OCI-LY7 (cell line): ENCODE data around the gene TNIK. TPM values are rescaled to one million over a fixed set of nuclear protein-coding genes. Genes with fewer than 3 reads are reported as not detected.

Source experiments
- BruUV-seq: library from RNA; stranded (reverse); fragments of 400-500 nt; replicated peaks from 2 replicates; lab custom pipeline; 2021; lab: Mats Ljungman, UMichigan
- CTCF ChIA-PET: fragments of 300-600 bp; sonication (Branson Sonifier 250); formaldehyde crosslinking; loops from one replicate; lab custom pipeline; 2022; ENCODE audit warnings: antibody characterized with exemption; ENCODE audit not compliant: unreplicated experiment; lab: Charles Lee
- POLR2A ChIA-PET: fragments of 300-600 bp; sonication (Branson Sonifier 250); formaldehyde crosslinking; loops from one replicate; lab custom pipeline; 2022; ENCODE audit warnings: antibody characterized with exemption; lab: Charles Lee
- DNase-seq: peaks from one replicate; pipeline ENCODE4 v3.0.0-alpha.2; 2015; ENCODE audit warnings: low spot score
- H2AFZ ChIP-seq: fragments of 200-600 bp; sonication (generic), shearing (Covaris generic); 2 replicates; pipeline ENCODE4 v1.6.1; 2014; ENCODE audit warnings: mild to moderate bottlenecking, antibody characterized with exemption, low read length, moderate library complexity
- H3K27ac ChIP-seq: fragments of 200-600 bp; sonication (generic); 2 replicates; pipeline ENCODE4 v1.5.1; 2014; ENCODE audit warnings: mixed run types, low read depth, mild to moderate bottlenecking, moderate library complexity, low read length, inconsistent platforms; ENCODE audit not compliant: poor library complexity, severe bottlenecking
- H3K36me3 ChIP-seq: fragments of 200-600 bp; sonication (generic); 2 replicates; pipeline ENCODE4 v1.6.1; 2014; ENCODE audit warnings: mild to moderate bottlenecking, antibody characterized with exemption, low read length, moderate library complexity, mixed read lengths; ENCODE audit not compliant: insufficient read depth
- H3K4me1 ChIP-seq: fragments of 200-600 bp; sonication (generic); 2 replicates; pipeline ENCODE4 v1.5.1; 2014; ENCODE audit warnings: mild to moderate bottlenecking, low read length; ENCODE audit not compliant: insufficient read depth, poor library complexity, severe bottlenecking
- H3K4me2 ChIP-seq: fragments of 200-600 bp; sonication (generic); 2 replicates; pipeline ENCODE4 v1.6.1; 2014; ENCODE audit warnings: mild to moderate bottlenecking, low read length
- H3K4me3 ChIP-seq: fragments of 200-600 bp; sonication (generic); 2 replicates; pipeline ENCODE4 v1.5.1; 2014; ENCODE audit warnings: mild to moderate bottlenecking, low read depth, low read length; ENCODE audit not compliant: poor library complexity, severe bottlenecking
- H3K79me2 ChIP-seq: fragments of 200-600 bp; sonication (generic); 2 replicates; pipeline ENCODE4 v1.6.1; 2016; ENCODE audit warnings: low read depth, mild to moderate bottlenecking, low read length, moderate library complexity, mixed read lengths; ENCODE audit not compliant: insufficient read depth
- H3K9me2 ChIP-seq: fragments of 200-600 bp; sonication (generic); 2 replicates; pipeline ENCODE4 v1.6.1; 2016; ENCODE audit warnings: mild to moderate bottlenecking, low read length, mixed read lengths; ENCODE audit not compliant: insufficient read depth
- H3K9me3 ChIP-seq: fragments of 200-600 bp; sonication (generic); 2 replicates; pipeline ENCODE4 v1.6.1; 2014; ENCODE audit warnings: mild to moderate bottlenecking, mixed run types, low read length, mixed read lengths
- H4K20me1 ChIP-seq: fragments of 200-600 bp; sonication (generic); 2 replicates; pipeline ENCODE4 v1.6.1; 2014; ENCODE audit warnings: mild to moderate bottlenecking, antibody characterized with exemption, low read length, moderate library complexity, mixed read lengths; ENCODE audit not compliant: insufficient read depth
- EZH2phosphoT487 ChIP-seq: fragments of 200-600 bp; sonication (generic); IDR thresholded peaks from 2 replicates; pipeline ENCODE4 v1.6.1; 2018; ENCODE audit warnings: low read depth, borderline replicate concordance, mild to moderate bottlenecking, mixed run types, antibody characterized with exemption, low read length, moderate library complexity, mixed read lengths
- intact Hi-C: fragments of 100-400 bp; cut with micrococcal nuclease; formaldehyde crosslinking; loops from one replicate; pipeline ENCODE4 v1.10.0; 2022; ENCODE audit not compliant: unreplicated experiment
- total RNA-seq, 2 experiments: library from RNA; depleted of rRNA in 1 of 2; stranded (reverse); fragments of >200 nt in 1 of 2; shearing (Covaris generic) in 1 of 2; gene quantifications; 2 replicates each; pipeline ENCODE4 v1.2.3, GENCODE V29; 2014 to 2022
- TF ChIP-seq, protein P1 (sequence below): fragments of 200-600 bp; sonication (generic); conservative IDR thresholded peaks from 2 replicates; pipeline ENCODE4 v1.5.1; 2014; ENCODE audit warnings: mild to moderate bottlenecking, antibody characterized with exemption, low read length, moderate library complexity, mixed read lengths

The TNIK gene
- total RNA-seq, 2 experiments from 2014 or later = not detected

DNA sequence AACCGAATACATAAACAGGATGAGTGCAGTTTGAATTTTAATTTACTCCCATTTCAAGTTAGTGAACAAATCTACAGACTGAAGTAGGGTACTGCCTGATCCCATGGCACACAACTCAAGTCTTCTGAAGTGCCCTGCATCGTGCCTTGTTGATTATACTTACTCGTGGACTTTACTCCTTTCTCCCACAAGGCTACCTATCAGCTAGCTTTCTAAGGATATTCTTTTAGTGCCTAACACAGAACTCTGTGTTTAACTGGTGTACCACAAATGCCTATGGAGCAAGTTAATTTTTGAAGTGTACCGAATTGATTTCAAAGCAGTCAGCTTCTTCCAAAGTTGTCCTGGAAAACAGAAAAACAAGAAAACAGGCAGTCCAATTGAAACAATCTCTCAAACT is 119.8 kb downstream of the TNIK start:
- TF ChIP-seq, protein P1, sequence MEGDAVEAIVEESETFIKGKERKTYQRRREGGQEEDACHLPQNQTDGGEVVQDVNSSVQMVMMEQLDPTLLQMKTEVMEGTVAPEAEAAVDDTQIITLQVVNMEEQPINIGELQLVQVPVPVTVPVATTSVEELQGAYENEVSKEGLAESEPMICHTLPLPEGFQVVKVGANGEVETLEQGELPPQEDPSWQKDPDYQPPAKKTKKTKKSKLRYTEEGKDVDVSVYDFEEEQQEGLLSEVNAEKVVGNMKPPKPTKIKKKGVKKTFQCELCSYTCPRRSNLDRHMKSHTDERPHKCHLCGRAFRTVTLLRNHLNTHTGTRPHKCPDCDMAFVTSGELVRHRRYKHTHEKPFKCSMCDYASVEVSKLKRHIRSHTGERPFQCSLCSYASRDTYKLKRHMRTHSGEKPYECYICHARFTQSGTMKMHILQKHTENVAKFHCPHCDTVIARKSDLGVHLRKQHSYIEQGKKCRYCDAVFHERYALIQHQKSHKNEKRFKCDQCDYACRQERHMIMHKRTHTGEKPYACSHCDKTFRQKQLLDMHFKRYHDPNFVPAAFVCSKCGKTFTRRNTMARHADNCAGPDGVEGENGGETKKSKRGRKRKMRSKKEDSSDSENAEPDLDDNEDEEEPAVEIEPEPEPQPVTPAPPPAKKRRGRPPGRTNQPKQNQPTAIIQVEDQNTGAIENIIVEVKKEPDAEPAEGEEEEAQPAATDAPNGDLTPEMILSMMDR = no peak
- no peak for TF ChIP-seq EZH2phosphoT487
- no peak overlapping the region for H3K4me3 ChIP-seq
- H3K9me2 ChIP-seq = no peaks in the 10 kb centered on the region
- H3K4me1 ChIP-seq = no peaks in the 10 kb centered on the region
- no peak overlapping the region for H3K27ac ChIP-seq
- BruUV-seq = no TSS peak
- ChIA-PET CTCF (no interaction called here), POLR2A (interaction anchor here (0.7 kb wide), 1 partner anchor 28 kb away, joined by 10 read pairs; no protein-coding TSS in a partner anchor)
- H2AFZ ChIP-seq = no peak overlapping the region
- no peak overlapping the region for H3K4me2 ChIP-seq
- no peak for DNase-seq
- intact Hi-C loops = no loop called here
- H4K20me1 ChIP-seq = no peaks in the 10 kb centered on the region
- H3K36me3 ChIP-seq = no peaks in the 10 kb centered on the region
- no peaks in the 10 kb centered on the region for H3K9me3 ChIP-seq
- H3K79me2 ChIP-seq = no peaks in the 10 kb centered on the region

DNA sequence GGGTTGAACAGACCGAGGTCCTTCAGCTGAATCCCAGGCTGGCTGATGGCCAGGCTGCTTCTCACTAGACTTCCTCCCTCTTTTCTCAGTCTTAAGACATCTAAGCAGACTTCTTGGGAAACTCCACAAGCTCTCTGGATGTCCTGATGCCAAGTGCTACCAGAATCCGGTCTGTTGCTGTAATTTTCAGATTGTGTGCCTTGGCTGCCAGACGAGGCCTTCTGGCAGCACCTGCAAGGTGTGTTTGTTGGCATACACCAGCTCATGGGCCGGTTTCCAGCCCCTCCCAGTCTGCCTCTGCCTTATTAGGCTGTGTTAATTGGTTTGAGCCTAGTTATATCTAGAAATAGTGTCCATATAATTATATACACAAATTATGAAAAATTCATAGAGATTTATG is 120.6 kb downstream of the TNIK start:
- H3K9me2 ChIP-seq = no peaks in the 10 kb centered on the region
- H3K36me3 ChIP-seq = no peaks in the 10 kb centered on the region
- ChIA-PET CTCF (no interaction called here), POLR2A (interaction anchor here (0.6 kb wide), 1 partner anchor 1954 kb away, joined by 3 read pairs; no protein-coding TSS in a partner anchor)
- BruUV-seq = no TSS peak
- H3K4me2 ChIP-seq = no peak overlapping the region
- intact Hi-C loops = no loop called here
- no peak overlapping the region for H3K27ac ChIP-seq
- H2AFZ ChIP-seq = no peak overlapping the region
- no peaks in the 10 kb centered on the region for H3K4me1 ChIP-seq
- no peaks in the 10 kb centered on the region for H3K9me3 ChIP-seq
- H3K4me3 ChIP-seq = no peak overlapping the region
- no peak for DNase-seq
- TF ChIP-seq, protein P1 = no peak
- TF ChIP-seq EZH2phosphoT487 = no peak
- no peaks in the 10 kb centered on the region for H3K79me2 ChIP-seq
- no peaks in the 10 kb centered on the region for H4K20me1 ChIP-seq

DNA sequence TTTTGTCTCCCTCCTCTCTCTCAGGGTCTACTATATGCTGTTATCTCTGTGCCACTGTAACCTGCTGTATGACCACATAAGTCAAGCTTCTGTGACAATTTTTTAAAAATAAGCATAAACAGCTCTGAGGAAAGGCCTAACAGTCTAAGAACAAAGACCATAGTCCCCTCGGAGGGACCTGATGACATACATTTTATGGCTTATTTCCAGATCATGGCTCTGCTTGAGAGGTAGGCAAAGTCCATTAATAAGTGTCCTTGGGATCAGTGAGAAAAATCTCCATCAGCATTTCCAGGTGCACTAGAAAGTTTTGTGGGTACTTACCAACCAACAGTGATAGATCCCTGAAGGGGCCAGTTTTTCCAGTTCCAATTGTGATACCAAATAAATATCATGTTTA is 123.8 kb downstream of the TNIK start:
- POLR2A ChIA-PET = no interaction called here
- Histone ChIP-seq H3K9me2 (no peaks in the 10 kb centered on the region), H3K9me3 (no peaks in the 10 kb centered on the region), H3K4me3 (no peak overlapping the region), H3K36me3 (no peaks in the 10 kb centered on the region), H4K20me1 (no peaks in the 10 kb centered on the region), H2AFZ (no peak overlapping the region), H3K27ac (no peak overlapping the region), H3K4me2 (no peak overlapping the region), H3K79me2 (no peaks in the 10 kb centered on the region), H3K4me1 (no peaks in the 10 kb centered on the region)
- TF ChIP-seq EZH2phosphoT487 = no peak
- TF ChIP-seq, protein P1 = no peak
- BruUV-seq = no TSS peak
- CTCF ChIA-PET = no interaction called here
- intact Hi-C loops = no loop called here
- DNase-seq = no peak
